ENCODE results near the gene HSPB6. TPM values are rescaled to one million over a fixed set of nuclear protein-coding genes. Genes with fewer than 3 reads are reported as not detected.

The HSPB6 gene, protein sequence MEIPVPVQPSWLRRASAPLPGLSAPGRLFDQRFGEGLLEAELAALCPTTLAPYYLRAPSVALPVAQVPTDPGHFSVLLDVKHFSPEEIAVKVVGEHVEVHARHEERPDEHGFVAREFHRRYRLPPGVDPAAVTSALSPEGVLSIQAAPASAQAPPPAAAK
- total RNA-seq (2022; extraction: Qiagen RNA extraction), result 0.24 to 0.39 TPM (median 0.34 TPM) in 4 of 5 replicates, not detected in the other

DNA sequence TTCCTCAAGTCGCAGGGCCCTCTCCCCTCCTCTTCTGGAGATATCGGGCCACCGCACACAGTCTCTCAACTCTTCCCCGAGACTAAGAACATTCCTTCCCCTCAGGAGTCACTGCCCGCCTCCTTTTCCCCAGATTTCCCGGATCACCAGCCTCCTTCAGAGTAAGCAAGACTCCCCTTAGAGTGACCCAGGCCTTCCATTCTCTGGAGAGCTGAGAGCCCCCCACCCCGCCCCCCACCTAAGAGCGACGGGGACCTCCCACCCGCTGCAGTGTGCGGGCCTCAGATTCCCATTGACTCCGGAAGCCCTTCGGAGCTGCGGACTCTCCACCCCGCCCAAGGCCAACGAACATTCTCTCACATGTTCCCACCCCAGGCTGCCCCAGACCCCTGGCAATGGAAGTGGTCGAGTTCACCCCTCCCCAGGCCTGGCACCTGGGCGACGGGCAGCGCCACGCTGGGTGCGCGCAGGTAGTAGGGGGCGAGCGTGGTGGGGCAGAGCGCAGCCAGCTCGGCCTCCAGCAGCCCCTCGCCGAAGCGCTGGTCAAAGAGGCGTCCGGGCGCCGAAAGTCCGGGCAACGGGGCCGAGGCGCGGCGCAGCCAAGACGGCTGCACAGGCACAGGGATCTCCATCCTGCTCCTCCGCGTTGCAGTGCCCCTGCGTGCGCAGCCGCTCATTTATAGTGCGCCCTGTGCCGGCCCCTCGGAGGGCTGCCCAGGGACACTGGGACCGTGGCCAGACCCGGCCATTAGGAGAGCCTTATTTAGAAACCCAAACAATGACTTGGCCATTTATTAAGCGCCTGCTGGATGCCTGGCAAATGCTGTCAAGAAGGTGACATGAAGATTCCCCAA is at the start of gene HSPB6:
Gene HSPB6, minus strand, starts transcription at position 653 of the 854 bp plus-strand sequence. Its CDS starts 21 bp downstream, at position 632.

DNA sequence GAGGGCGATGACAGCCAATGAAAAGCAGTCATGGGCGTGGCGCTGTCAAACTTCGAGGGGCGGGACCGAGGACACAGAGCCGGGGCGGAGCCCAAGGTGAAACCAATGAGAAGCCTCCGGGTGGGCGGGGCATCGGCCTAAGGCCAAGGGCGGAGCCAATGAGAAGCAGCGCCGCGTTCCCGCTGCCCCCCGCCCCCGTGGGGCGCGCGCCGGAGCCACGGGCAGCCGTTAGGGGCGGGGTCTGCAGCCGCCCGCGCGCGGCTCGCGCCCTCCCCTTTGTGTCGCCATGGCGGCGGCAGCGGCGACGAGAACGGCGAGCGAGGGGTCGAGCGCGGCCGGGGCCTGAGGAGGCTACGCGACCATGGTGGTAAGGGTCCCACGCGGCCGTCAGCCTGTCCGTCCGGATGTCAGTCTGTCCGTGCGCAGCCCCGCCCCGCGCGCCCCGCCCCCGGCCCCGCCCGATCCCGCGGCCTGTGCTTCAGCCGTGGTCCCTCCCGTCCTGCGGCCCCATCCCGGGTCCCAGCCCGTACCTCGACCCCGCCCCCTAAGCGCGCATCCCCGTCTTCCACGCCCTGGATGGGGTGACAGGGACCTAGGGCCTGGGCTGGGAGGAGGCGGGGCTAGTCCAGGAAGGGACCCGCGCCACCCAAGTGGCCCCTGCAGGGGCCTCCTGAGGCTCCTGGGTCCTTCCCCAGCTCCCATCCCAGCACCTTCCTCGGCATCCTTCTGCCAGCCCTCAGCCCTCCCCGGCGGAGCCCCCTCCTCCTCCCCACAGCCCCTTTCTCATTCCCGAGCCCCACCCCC is 18.7 kb upstream of the HSPB6 start, which contains the start of gene ARHGAP33:
Gene ARHGAP33, plus strand, starts transcription at position 267 of the 804 bp plus-strand sequence. Its CDS starts 95 bp downstream, at position 362.

DNA sequence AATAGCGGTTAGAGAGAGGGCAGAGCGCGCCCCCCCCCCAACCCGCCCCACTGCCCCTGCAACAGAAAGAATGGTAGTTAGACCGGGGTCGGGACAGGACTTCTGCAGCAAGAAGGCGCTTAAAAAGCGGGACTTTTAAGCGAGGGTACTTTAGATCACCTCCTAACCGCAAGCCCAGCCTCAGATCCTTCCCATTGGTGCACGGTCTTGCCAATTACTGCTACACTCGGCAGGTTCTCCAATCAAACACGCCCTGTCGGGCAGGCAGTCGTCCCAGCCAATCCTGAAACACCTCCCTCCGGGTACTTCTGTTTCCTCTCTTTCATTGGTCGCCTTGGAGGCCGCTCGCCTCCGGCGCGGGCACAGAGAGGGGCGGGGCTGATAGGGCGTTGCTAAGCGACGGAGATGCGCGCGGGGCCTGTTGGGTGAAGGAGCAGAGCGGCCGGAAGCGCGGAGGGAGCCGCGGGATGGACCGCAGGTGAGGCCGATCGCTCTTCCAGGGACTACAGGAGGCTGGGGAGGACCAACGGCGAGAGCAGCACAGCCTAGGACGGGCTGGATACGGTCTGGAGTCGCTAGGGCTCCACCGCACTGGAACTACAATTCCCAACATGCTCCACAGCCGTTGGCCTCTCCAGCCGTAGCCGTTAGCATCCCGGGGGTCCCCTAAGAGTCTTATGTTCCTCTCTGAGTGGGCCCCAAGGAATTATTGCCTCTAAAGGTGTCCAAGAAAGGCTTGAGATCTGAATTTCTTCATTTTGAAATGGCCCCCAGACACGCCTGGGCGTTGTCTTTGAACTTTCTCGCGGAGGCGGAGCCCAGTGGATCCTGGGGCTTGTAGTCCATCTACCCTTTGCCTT is 1.1 kb upstream of the HSPB6 start, which contains the start of gene PROSER3:
Gene PROSER3, plus strand, starts transcription at position 428 of the 860 bp plus-strand sequence. Its CDS starts 40 bp downstream, at position 468.

DNA sequence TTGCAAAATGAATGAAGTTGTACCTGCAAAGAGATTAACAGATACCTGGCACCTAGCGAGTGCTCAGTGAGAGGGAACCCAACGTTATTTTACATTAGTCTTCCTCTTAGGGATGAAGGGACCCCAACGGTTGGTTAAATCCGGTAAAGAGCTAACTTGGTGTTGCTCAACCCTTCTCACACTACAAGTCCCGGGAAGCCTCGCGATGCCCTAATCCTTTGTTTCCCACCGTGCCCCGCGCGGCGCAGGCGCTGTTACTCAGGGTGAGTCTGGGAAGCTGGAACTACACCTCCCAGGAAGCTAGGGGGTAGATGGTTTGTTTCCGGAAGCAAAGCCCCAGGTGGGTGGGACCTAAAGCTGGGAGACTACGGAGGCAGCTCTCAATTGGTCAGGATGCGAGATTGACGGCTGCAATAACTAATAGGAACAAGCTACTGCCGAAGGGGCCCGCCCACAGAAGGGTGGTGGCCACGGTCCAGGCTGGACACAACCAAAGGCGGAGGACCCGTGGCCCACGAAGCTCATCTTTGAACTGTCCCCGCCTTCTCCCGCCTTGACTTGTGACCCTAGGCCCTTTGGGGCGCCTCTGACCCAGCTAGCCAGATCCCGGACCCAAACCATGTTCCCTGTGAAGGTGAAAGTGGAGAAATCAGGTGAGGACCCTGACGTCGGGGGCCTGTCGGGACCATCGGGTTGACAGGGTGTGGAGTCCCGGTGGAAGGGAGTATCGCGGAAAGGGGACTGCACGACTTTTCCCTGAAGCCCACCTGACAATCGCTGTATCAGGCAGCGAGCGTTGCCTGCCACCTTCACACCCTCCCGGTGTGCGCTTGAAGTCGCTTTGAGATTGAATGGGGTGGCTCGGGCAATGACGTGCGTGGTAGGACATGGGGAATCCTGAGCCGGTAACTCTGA is 8.5 kb downstream of the HSPB6 start, which contains the start of gene LIN37:
Gene LIN37, plus strand, starts transcription at position 471 of the 915 bp plus-strand sequence. Its CDS starts 149 bp downstream, at position 620.

DNA sequence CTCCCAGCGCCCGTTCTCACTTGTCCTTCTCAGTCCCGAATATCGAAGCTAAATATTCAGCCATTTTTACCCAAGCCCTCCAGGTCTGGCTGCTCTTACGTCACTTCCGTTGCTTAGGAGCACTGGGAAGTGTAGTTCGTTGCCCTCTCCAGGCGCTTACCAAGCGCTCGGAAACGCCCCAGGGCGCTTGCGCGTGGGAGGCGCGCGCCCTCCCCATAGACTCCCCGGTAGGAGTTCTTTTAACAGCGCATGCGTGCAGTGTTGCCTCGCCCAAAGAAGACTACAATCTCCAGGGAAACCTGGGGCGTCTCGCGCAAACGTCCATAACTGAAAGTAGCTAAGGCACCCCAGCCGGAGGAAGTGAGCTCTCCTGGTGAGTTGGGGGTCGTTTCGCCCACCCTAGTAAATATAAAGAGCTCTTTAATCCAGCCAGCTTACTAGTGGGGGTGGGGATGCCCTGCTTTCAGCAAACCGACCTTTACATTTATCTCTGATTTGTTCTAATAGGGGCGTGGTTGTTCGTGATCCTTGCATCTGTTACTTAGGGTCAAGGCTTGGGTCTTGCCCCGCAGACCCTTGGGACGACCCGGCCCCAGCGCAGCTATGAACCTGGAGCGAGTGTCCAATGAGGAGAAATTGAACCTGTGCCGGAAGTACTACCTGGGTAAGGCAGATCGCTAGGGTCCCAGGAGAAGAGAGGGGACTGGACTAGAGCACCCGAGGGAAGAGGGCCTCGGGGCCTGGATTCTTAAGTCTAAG is 11.3 kb downstream of the HSPB6 start, which contains the start of the genes PSENEN and U2AF1L4:
Gene PSENEN, plus strand, starts transcription at position 324 of the 759 bp plus-strand sequence. Its CDS starts 280 bp downstream, at position 604.
Gene U2AF1L4, minus strand, starts transcription at position 91 of the 759 bp plus-strand sequence. Its CDS starts 27 bp downstream, at position 64.

DNA sequence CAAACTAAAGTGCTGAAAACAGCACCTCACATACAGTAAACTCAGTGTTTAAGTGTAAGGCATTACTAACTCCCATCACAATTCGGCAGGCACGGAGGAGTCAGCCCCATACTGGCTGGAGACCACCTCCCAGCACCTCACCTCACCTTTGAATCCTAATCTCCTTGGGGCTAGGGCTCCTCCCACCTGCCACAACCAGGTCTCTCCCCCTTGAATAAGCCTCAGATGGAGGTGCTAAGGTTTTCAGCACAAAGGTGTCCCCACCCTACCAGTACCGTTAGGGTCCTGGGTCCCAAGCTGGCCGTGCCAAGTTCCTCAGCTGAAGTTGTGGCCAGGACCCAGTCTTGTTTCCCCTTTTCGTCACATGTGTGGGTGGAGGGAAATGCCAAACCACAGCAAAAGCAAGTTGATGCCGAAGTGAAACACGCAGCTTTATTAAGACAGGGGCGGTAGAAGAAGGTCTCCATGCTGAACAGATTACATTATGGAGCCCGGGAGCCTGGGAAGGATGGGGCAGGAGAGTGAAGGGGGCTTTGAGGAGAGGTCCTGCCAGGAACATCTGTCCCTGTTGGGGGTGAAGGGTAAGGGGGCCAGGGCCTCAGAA is 14.6 kb downstream of the HSPB6 start, which contains the start of gene IGFLR1:
Gene IGFLR1, minus strand, starts transcription at position 332 of the 604 bp plus-strand sequence. CDS start 1,272 bp downstream, outside the sequence.

DNA sequence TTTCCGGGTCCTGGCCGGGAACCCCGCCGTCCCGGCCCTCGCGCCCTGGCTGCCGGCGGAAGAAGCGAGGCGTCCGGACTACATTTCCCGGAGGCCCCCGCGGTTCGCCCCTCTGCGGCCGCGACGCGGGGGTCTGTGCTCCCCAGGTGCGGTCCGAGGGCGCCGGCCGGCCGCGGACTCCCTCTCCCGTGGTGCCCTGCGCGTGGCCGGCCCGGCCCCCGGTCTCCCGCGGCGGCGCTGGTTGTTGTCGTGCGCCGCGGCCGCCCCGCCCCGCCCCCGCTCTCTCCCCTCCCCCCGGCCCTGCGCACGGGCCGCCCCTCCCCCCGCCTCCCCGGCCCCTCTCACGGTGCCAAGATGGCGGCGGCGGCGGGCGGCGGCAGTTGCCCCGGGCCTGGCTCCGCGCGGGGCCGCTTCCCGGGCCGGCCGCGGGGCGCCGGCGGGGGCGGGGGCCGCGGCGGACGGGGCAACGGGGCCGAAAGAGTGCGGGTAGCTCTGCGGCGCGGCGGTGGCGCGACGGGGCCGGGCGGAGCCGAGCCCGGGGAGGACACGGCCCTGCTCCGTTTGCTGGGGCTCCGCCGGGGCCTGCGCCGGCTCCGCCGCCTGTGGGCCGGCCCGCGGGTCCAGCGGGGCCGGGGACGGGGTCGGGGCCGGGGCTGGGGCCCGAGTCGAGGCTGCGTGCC is 39.0 kb downstream of the HSPB6 start, which contains the start of gene KMT2B:
Gene KMT2B, plus strand, starts transcription at position 339 of the 680 bp plus-strand sequence. Its CDS starts 16 bp downstream, at position 355.

Other genes starting within 250 kb of the HSPB6 start
- gene DMKN, start 243.4 kb downstream of the HSPB6 start, total RNA-seq (2022; extraction: Qiagen RNA extraction), result 31.6 to 41.1 TPM (median 36.7 TPM) in 5 replicates
- 2.9 to 4.4 TPM (median 3.9 TPM) in 5 replicates for gene SBSN, start 228.7 kb downstream of the HSPB6 start, total RNA-seq (2022; extraction: Qiagen RNA extraction)
- gene GAPDHS, start 223.6 kb downstream of the HSPB6 start, total RNA-seq (2022; extraction: Qiagen RNA extraction), result 0.07 to 0.26 TPM (median 0.09 TPM) in 5 replicates
- 352 to 413 TPM (median 378 TPM) in 5 replicates for gene TMEM147, start 211.4 kb downstream of the HSPB6 start, total RNA-seq (2022; extraction: Qiagen RNA extraction)
- 0.02 to 0.19 TPM (median 0.08 TPM) in 4 of 5 replicates, not detected in the other for gene ATP4A, start 193.4 kb downstream of the HSPB6 start, total RNA-seq (2022; extraction: Qiagen RNA extraction)
- not detected in 5 replicates for gene PMIS2, start 170.9 kb downstream of the HSPB6 start, total RNA-seq (2022; extraction: Qiagen RNA extraction)
- 10.6 to 18.6 TPM (median 15.8 TPM) in 5 replicates for gene HAUS5, start 144.3 kb downstream of the HSPB6 start, total RNA-seq (2022; extraction: Qiagen RNA extraction)
- gene RBM42, start 128.0 kb downstream of the HSPB6 start, total RNA-seq (2022; extraction: Qiagen RNA extraction), result 142 to 206 TPM (median 203 TPM) in 5 replicates
- 1.3 to 3.2 TPM (median 2.8 TPM) in 5 replicates for gene ETV2, start 115.3 kb downstream of the HSPB6 start, total RNA-seq (2022; extraction: Qiagen RNA extraction)
- gene COX6B1, start 108.7 kb downstream of the HSPB6 start, total RNA-seq (2022; extraction: Qiagen RNA extraction), result 1,250 to 1,794 TPM (median 1,275 TPM) in 5 replicates
- 0.47 to 1.2 TPM (median 0.97 TPM) in 5 replicates for gene UPK1A, start 90.5 kb downstream of the HSPB6 start, total RNA-seq (2022; extraction: Qiagen RNA extraction)
- gene ZBTB32, start 52.5 kb downstream of the HSPB6 start, total RNA-seq (2022; extraction: Qiagen RNA extraction), result not detected in 5 replicates
- gene KMT2B, start 39.0 kb downstream of the HSPB6 start, total RNA-seq (2022; extraction: Qiagen RNA extraction), result 35.9 to 63.5 TPM (median 60.7 TPM) in 5 replicates
- gene IGFLR1, start 14.6 kb downstream of the HSPB6 start, total RNA-seq (2022; extraction: Qiagen RNA extraction), result 9.6 to 14.5 TPM (median 11.2 TPM) in 5 replicates
- 23.2 to 30.8 TPM (median 26.5 TPM) in 5 replicates for gene U2AF1L4, start 11.6 kb downstream of the HSPB6 start, total RNA-seq (2022; extraction: Qiagen RNA extraction)
- 255 to 313 TPM (median 263 TPM) in 5 replicates for gene PSENEN, start 11.4 kb downstream of the HSPB6 start, total RNA-seq (2022; extraction: Qiagen RNA extraction)
- gene LIN37, start 8.5 kb downstream of the HSPB6 start, total RNA-seq (2022; extraction: Qiagen RNA extraction), result 19.1 to 28.1 TPM (median 22.8 TPM) in 5 replicates
- 20.3 to 35.5 TPM (median 32.5 TPM) in 5 replicates for gene PROSER3, start 1.1 kb upstream of the HSPB6 start, total RNA-seq (2022; extraction: Qiagen RNA extraction)
- 3.0 to 10.3 TPM (median 6.4 TPM) in 5 replicates for gene ARHGAP33, start 18.5 kb upstream of the HSPB6 start, total RNA-seq (2022; extraction: Qiagen RNA extraction)
- gene PRODH2, start 55.8 kb upstream of the HSPB6 start, total RNA-seq (2022; extraction: Qiagen RNA extraction), result 0.12 to 0.46 TPM (median 0.16 TPM) in 5 replicates
- 0.38 to 0.70 TPM (median 0.45 TPM) in 5 replicates for gene NPHS1, start 95.5 kb upstream of the HSPB6 start, total RNA-seq (2022; extraction: Qiagen RNA extraction)
- 0.37 to 0.65 TPM (median 0.52 TPM) in 5 replicates for gene KIRREL2, start 99.9 kb upstream of the HSPB6 start, total RNA-seq (2022; extraction: Qiagen RNA extraction)
- gene APLP1, start 111.5 kb upstream of the HSPB6 start, total RNA-seq (2022; extraction: Qiagen RNA extraction), result 71.0 to 103 TPM (median 96.5 TPM) in 5 replicates
- 3.5 to 6.3 TPM (median 5.9 TPM) in 5 replicates for gene NFKBID, start 143.5 kb upstream of the HSPB6 start, total RNA-seq (2022; extraction: Qiagen RNA extraction)
- gene HCST, start 145.5 kb upstream of the HSPB6 start, total RNA-seq (2022; extraction: Qiagen RNA extraction), result 0.15 to 0.47 TPM (median 0.32 TPM) in 4 of 5 replicates, not detected in the other
- gene TYROBP, start 151.3 kb upstream of the HSPB6 start, total RNA-seq (2022; extraction: Qiagen RNA extraction), result not detected in 5 replicates
- gene LRFN3, start 179.3 kb upstream of the HSPB6 start, total RNA-seq (2022; extraction: Qiagen RNA extraction), result 13.2 to 27.6 TPM (median 23.1 TPM) in 5 replicates
- gene SDHAF1, start 238.2 kb upstream of the HSPB6 start, total RNA-seq (2022; extraction: Qiagen RNA extraction), result 32.4 to 43.7 TPM (median 41.9 TPM) in 5 replicates

Data from A549 treated with dexamethasone at 1 μM for 4 hours (cell line).